GM18519 (cell line): ENCODE results near the gene CCBE1.

Experiments
- ATAC-seq: cut with Tn5 transposase; IDR thresholded peaks from one replicate; pipeline ENCODE4 v1.9.1; 2021; ENCODE audit warnings: mild to moderate bottlenecking, moderate library complexity; ENCODE audit not compliant: unreplicated experiment, low FRiP score

CCBE1 gene

GRCh38 chr18:59512025-59512755 is 185.0 kb downstream of the CCBE1 start:
- no peak for ATAC-seq

DNA sequence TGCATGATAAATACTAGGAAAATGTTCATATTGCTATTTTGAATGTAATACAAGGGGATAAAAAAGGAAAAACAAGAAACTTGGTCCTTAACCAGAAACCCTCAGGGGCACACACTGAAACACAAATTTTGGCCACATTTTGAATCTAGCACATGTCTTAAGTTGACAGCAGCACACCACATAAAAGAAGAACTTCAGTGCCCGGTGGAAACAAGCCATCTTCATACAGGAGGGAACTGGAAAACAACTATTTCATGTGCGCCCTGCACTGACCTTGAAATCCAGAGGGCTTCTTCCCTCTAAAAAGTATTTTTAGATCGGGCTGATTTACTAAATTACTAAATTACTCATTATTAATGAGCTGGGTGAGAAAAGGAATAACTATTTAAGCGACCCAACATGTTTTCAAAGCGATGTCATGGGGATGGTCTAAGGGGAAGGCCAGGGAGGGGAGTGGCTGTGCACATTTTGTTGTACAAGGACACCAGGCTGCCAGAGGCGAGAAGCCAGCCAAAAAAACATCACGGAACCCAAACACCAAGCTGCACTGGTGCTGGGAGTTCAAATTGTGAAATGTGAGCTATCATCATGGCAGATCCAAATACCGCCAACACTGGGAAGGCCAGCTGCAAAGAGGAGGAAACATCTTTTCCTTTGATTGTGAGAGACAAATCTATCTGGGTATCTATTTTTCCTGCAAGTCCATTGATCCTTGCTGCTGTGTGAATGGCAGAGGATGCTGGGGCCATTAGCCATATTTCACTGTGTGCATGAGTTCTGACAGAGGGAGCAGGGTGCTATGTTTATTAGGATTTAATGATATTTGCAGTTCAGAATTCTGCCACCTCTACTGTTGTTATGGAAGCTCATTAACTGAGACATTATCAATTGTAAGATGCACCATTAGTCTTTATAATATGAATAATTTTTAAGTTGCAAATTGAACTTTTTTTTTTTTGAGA is 187.5 kb downstream of the CCBE1 start:
- ATAC-seq = no peak

- ATAC-seq = no peak
These were observed 191.9 kb downstream of the CCBE1 start for GRCh38 chr18:59505356-59505755.

DNA sequence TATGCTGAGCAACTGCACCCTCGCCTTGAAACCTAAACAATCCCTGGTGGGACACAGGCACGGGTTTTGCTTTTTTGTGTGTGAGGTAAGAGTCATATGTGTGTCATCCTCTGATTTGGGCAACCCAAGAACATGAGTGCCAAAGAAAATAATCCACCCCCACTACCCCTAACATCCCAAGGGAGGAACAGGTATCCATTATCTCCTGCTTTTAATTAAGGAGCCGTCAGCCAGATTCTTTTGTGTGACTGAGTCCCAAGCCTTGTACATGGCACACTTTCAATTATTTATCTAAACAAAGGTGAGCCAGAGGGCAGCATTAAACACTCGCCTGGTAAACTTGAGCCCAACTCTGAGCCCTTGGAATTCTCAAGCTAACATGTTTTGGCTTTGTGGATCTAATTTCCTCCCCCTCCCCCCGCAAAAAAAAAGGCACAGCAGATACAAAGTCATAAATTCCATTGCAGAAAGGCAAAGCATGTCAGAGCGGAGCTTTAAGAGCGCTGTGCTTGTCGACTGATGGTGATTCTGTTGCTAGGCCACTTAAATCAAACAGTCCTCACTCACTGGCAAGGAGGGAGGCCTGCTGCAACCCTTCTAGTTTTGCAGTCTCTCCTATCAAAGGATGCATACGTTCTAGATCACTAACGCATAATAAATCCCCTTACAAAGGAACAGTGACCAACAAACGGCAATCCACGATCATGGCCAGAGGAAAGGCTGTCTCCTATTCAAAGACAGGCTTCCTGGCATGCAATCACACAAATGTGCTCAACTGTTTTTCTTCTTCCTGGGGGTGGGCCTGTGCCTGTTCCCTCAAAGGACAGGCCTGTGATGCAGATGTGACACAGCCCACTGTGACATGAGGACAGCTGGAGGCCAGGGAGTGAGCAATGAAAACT is 194.7 kb downstream of the CCBE1 start:
- ATAC-seq = no peak

- ATAC-seq = no peak
These were observed 195.3 kb downstream of the CCBE1 start for GRCh38 chr18:59501920-59502273.

- no peak for ATAC-seq
These were observed 196.5 kb downstream of the CCBE1 start for GRCh38 chr18:59500765-59501164.

- ATAC-seq = no peak
These were observed 198.6 kb downstream of the CCBE1 start for GRCh38 chr18:59498506-59499086.

DNA sequence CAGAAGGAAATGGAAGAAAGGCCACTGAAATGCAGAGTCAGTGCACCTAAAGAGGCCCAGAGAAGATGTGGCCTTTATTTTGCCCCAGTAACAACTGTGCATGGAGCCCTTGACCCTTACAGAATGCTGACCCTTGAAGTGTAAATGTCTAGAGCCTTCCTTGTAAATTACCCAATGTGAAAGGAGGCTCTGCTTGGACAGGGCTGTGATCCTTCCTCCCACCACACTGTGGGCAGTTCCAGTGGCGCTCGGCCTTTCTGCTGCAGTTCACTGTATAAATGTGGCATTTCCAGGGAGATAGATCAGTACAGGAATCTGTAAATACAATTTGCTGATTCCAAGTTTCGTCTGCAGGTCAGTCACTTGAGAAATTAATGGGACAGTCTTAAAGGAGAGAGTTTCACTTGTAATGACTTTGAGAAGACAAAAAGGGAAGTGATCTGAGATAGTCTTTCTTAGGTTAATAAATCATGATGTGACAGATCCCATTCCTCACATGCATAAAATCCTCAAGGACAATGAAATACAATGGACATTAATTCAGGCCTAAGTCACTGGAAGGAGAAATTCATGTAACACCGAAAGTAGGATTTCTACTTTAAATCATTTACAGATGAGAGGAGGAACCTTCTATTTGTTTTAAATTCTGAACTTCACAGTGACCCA is 204.3 kb downstream of the CCBE1 start:
- no peak for ATAC-seq

DNA sequence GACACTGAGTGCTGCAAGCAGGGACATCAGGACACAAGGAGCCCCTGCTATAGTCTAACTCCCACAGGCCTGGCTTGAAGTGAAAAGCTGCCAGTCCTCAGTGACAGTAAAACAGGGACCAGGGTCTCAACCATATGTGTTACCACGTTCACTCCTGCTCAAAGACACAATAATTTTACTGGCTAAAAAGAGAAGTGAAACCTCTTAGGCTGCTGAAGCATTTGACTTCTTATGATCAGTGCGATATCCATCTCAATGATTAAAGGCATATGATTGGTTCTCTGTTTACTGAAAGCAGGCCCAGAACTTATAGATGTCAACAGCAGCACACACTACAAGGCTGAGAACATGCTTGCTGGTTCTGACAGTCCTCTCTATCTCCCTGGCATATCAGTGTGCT is 208.3 kb downstream of the CCBE1 start:
- ATAC-seq = no peak

GRCh38 chr18:59485382-59485781 is 211.8 kb downstream of the CCBE1 start:
- ATAC-seq = no peak

DNA sequence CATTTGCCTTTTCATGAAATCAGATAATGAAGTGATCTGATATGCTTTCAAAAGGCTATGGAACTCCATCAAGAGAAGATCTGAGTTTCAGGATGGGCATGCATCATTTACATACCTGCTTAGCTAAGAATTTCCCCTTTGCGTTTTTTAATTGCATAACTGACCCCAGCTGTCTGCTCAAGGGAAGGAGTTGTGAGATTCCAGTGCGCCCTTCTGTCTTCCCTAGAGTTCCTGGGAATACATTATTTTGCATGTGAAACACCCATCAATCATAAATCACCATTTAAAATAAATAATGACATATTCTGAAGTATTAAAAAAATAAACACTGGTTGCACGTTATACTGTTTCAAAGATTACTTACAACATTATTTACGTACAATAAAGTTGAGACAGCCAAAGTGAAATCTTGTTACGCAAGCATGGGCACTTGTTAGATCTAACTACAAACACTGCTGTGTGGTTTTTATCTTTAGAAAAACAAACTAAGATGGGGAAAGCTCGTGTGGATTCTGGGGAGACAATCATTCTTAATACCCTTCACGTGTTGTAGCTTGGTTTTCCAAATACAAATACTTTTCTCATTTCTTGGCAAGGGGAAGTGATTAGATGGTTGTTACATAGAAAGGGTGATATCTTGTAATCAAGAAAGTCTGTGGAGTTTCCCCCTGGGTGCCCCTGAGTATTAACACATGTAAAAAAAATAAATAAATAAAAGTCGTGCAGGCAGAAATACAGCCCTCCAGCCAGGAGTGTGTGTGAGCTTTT is 212.5 kb downstream of the CCBE1 start:
- no peak for ATAC-seq

DNA sequence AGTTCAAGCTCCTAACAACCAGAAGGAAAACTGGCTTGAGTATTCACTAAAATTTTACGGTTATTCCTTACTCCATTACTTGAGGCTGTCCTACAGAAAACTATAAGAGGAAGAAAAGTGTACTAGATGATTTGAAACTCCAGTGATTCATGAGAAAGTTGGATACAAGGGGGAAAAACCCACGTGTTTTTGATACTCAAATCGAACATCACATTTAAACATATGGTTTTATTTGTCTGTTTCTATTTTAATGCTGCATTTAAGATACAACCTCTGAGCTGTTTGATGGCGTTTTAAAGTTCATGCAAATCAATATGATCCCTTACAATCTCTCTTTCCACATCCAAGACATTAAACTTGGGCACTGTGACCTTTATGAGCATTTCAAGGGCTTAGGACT is 213.1 kb downstream of the CCBE1 start:
- no peak for ATAC-seq

DNA sequence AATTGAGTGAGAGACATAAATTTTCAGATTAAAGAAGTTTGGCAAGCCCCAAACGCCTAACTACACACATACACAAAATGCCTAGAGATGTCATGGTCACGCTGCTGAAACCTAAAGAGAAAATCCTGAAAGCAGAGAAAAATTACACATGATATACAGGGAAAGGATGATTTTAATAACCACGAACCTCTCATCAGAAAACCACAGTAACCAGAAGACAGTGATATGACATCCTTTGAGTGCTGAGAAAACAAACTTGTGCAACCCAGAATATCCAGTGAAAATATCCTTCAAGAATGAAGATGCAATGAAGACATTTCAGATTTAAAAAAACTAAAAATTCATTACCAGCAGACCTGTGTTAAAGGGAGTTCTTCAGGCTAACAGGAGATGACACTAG is 215.8 kb downstream of the CCBE1 start:
- ATAC-seq = no peak

DNA sequence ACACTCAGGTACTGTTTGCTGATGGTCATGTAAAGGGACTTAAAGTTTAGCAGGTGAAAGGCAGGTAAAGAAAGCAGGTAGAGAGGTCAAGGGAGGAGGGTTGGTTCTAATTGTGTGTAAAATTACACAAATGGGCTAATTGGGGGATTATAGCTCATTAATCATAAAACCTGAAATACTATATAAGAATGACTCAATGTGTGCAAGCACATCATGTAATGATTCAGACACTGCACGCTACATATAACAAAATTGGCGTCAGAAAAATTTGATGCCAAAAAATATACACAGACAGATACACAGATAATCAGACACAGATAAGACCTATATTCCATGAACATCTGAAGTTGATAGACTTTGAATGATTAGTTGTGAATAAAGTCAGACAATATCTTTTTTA is 217.4 kb downstream of the CCBE1 start:
- no peak for ATAC-seq

DNA sequence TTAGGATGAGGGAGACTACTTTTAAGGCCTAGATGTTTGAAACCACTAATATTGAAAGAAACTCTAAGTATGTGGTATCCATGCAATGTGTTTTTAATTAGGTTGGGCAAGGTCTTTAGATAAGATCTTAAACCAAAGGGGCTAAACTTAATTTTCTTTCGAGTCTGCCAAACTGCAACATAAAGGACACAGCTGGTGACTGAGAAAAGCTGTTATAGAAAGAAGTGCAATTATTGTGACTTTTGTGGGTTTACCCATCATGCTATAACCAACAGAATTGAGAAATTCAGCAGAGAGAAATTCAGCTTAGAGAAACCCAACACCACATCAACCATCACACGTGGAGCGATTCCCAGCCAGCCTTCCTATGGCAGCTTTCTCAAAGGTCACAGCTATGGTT is 218.6 kb downstream of the CCBE1 start:
- no peak for ATAC-seq

GRCh38 chr18:59477849-59478248 is 219.4 kb downstream of the CCBE1 start:
- no peak for ATAC-seq

GRCh38 chr18:59470561-59471121 is 226.6 kb downstream of the CCBE1 start:
- no peak for ATAC-seq

- no peak for ATAC-seq
These were observed 227.6 kb downstream of the CCBE1 start for GRCh38 chr18:59469463-59470180.
